ENCODE data around the gene AP3D1.
"Not testable (repeated sequence)": the region's sequence is repeated elsewhere in the genome, so short reads cannot be mapped to it uniquely, and the experiment has no call there.

The AP3D1 gene

DNA sequence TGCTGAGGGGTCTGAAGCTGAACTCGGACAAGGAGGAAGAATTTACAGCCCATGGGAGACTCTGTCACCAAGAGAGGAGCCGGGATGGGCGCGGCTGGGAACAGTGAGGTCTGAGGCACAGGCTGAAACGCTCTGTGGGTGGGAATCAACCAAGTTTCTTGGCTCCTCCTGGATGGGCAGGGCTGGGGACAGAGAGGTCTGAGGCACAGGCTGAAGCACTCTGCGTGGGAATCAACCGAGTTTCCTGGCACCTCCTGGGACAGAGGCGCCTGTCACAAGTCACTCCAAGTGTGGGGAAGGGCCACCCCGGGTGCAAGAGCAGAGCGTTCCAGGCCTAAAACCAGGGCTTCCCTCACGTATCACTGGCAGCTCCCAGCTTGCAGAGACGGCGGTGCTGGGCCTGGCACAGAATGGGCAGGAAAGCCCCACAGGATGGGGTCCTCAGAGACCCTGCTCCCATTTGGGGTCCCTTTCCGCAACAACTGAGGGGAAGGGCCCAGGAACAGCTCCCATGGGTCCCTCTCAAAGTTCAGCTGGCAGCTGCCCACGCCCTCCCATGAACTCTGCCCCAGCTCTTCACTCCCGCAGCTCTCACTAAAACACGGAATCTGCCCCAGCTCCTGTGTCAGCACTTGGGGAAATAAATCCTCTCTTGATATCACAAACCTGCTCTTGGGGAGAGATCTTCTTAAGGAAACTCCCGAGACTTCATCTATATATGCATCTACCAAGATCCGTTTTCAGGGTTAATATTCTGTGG, 18.5 kb downstream of the AP3D1 start:
- intact Hi-C loops (cut with DNase I; ENCODE audit: low total_unique reads): loop anchor here (10.0 kb wide), 1 partner anchor 242 kb away; no protein-coding TSS in a partner anchor
- no peak for DNase-seq
- H3K4me3 ChIP-seq: no peak overlapping the region
- H3K36me3 ChIP-seq: peaks cover 39 to 97% (median 78%) of the 10 kb centered on the region in 3 donors
- no peak overlapping the region for H3K27ac ChIP-seq
- H3K27me3 ChIP-seq: no peaks in the 10 kb centered on the region
- H3K9me3 ChIP-seq: no peaks in the 10 kb centered on the region
- no peak for TF ChIP-seq CTCF (IDR thresholded peaks at IDR 0.05)
- H3K4me1 ChIP-seq: no peaks in the 10 kb centered on the region

DNA sequence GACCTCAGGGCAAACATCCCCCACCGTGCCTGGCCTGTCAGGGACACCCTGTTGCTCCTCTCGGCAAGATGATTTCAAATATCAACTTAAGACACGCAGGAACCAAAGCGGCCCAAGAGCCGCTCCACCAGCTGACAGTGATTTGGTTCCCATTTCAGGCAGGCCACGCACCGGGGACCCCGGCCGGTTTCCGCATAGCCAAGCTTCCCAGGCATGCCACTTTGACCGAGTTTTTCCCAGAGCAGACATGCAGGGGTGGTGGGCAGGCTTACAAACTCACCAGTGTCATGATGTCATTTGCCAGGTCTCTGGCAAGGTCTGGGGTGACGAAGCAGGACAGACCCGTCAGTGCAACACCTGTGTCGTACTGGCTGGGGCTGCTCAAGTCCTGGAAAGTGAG, 19.2 kb downstream of the AP3D1 start:
- no peak overlapping the region for H3K27ac ChIP-seq
- no peaks in the 10 kb centered on the region for H3K4me1 ChIP-seq
- intact Hi-C loops (cut with DNase I; ENCODE audit: low total_unique reads): loop anchor here (10.0 kb wide), 1 partner anchor 243 kb away; no protein-coding TSS in a partner anchor
- TF ChIP-seq CTCF (IDR thresholded peaks at IDR 0.05): no peak
- H3K36me3 ChIP-seq: peaks cover 38 to 97% (median 78%) of the 10 kb centered on the region in 3 donors
- no peaks in the 10 kb centered on the region for H3K9me3 ChIP-seq
- DNase-seq: no peak
- no peak overlapping the region for H3K4me3 ChIP-seq
- H3K27me3 ChIP-seq: no peaks in the 10 kb centered on the region

- intact Hi-C loops (cut with DNase I; ENCODE audit: low total_unique reads): loop anchor here (10.0 kb wide), 1 partner anchor 244 kb away; no protein-coding TSS in a partner anchor
- H3K27ac ChIP-seq, H3K9me3 ChIP-seq, H3K4me3 ChIP-seq, DNase-seq, H3K4me1 ChIP-seq, H3K27me3 ChIP-seq: not testable (repeated sequence)
- peaks cover 36 to 97% (median 77%) of the 10 kb centered on the region in 3 donors for H3K36me3 ChIP-seq
Observed at GRCh38 chr19:2131012-2131975, 20.1 kb downstream of the AP3D1 start.

DNA sequence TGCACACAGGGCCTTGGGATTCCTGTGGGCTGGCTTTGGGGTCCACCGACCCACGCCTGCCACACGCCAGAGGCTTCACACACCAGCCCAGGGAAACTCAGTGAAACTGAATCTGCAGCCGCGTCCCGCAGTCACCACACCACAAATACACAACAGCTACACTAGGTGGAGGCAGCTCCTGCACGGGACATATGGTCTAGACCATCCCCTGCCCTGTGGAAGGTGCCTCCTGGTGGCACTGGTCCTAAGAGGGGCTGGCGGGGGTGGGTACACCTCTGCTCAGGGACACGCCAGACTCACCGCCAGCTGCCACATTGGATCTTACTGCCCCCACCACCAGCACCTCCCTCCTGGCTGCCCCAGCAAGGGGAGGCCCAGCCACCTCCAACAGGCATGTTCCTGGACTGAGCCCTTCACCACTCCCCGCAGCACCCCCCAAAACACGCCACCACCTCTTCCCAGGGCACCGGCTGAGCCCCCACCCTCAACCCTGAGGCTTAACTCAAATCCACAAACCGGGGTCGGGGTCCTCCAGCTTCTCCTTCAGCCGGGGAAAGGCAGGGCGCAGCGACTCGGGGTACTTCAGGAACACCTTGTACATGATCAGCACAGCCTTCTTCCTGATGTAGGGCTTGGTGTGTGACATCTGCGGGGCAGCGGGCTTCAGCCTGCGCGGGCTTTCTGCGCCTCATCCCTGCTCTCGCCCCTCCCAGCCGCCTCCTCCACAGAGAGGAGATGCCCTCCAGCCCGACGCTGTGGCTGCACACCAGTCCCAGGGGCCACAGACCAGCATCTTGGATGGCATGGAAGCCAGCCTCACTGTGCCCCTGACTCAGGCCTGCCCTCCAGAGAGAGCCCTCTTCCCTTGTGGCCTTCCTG, 21.2 kb downstream of the AP3D1 start:
- no peak for TF ChIP-seq CTCF (IDR thresholded peaks at IDR 0.05)
- Histone ChIP-seq H3K9me3 (no peaks in the 10 kb centered on the region), H3K36me3 (peaks cover 30 to 96% (median 77%) of the 10 kb centered on the region in 3 donors), H3K4me1 (no peaks in the 10 kb centered on the region), H3K27me3 (no peaks in the 10 kb centered on the region), H3K27ac (no peak overlapping the region), H3K4me3 (no peak overlapping the region)
- intact Hi-C loops (cut with DNase I; ENCODE audit: low total_unique reads): loop anchor here (10.0 kb wide), 1 partner anchor 245 kb away; no protein-coding TSS in a partner anchor
- DNase-seq: no peak

DNA sequence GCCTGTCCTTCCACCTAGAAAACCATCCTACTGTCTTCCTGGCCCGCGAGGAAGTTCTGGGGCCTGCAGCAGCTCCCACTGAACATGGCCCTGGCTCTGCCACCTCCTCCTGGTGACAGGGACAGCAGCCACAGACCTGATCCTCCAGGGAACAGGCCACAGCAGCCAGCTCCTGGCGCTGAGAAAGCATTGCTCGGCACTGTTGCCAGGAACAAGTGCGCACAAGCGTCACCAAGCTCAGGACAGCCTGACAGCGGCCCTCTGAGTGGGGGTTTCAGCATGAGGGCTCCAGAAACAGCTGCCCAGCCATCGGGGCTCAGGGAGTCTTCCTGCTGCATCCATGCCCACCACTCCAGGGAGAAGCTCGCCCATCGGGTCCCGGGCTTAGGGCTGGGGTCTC, 21.9 kb downstream of the AP3D1 start:
- H3K27ac ChIP-seq: no peak overlapping the region

More for the DNA sequence above, 21.9 kb downstream of the AP3D1 start:
- peaks cover 30 to 96% (median 78%) of the 10 kb centered on the region in 3 donors for H3K36me3 ChIP-seq
- no peaks in the 10 kb centered on the region for H3K27me3 ChIP-seq
- H3K4me3 ChIP-seq: no peak overlapping the region
- no peak for DNase-seq
- no peak for TF ChIP-seq CTCF (IDR thresholded peaks at IDR 0.05)
- no peaks in the 10 kb centered on the region for H3K9me3 ChIP-seq
- intact Hi-C loops (cut with DNase I; ENCODE audit: low total_unique reads): no loop called here
- H3K4me1 ChIP-seq: no peaks in the 10 kb centered on the region

All from tibial artery (tissue), 4 donors.